MCF 10A (cell line): ENCODE data around the gene STAMBPL1. TPM values are rescaled to one million over a fixed set of nuclear protein-coding genes. Genes with fewer than 3 reads are reported as not detected.
"Not testable (repeated sequence)": the region's sequence is repeated elsewhere in the genome, so short reads cannot be mapped to it uniquely, and the experiment has no call there.

Experiments used
- BruUV-seq: library from RNA; stranded (reverse); fragments of 400-500 nt; replicated peaks from 2 replicates; lab custom pipeline; 2021; lab: Mats Ljungman, UMichigan
- CTCF ChIA-PET: fragments of 300-600 bp; sonication (Branson Sonifier 250); formaldehyde crosslinking; extraction: SDS; loops from one replicate; lab custom pipeline; 2021; ENCODE audit warnings: antibody characterized with exemption, inconsistent platforms; lab: Yijun Ruan, JAX
- POLR2A ChIA-PET: fragments of 300-600, 350-650 bp; sonication (Branson Sonifier 250); formaldehyde crosslinking; extraction: SDS; loops from one replicate; lab custom pipeline; 2020; ENCODE audit warnings: antibody characterized with exemption, inconsistent platforms; lab: Yijun Ruan, JAX
- DNase-seq: peaks from one replicate; pipeline ENCODE4 v3.0.0-alpha.2; 2018; ENCODE audit not compliant: unreplicated experiment
- H3K27ac Mint-ChIP-seq: one replicate; pipeline ENCODE4 v1.8.0; 2022; ENCODE audit warnings: mild to moderate bottlenecking, low read depth, mixed read lengths; ENCODE audit not compliant: unreplicated experiment
- H3K27me3 Mint-ChIP-seq: one replicate; pipeline ENCODE4 v1.8.0; 2022; ENCODE audit warnings: mixed read lengths; ENCODE audit not compliant: insufficient read depth, unreplicated experiment
- H3K36me3 Mint-ChIP-seq: one replicate; pipeline ENCODE4 v1.8.0; 2022; ENCODE audit warnings: mild to moderate bottlenecking, moderate library complexity, mixed read lengths; ENCODE audit not compliant: insufficient read depth, unreplicated experiment
- H3K4me1 Mint-ChIP-seq: one replicate; pipeline ENCODE4 v1.8.0; 2022; ENCODE audit warnings: mixed read lengths; ENCODE audit not compliant: insufficient read depth, unreplicated experiment
- H3K4me3 Mint-ChIP-seq: one replicate; pipeline ENCODE4 v1.8.0; 2022; ENCODE audit warnings: mild to moderate bottlenecking, moderate library complexity, mixed read lengths; ENCODE audit not compliant: unreplicated experiment
- H3K9me3 Mint-ChIP-seq: one replicate; pipeline ENCODE4 v1.8.0; 2022; ENCODE audit warnings: mixed read lengths; ENCODE audit not compliant: unreplicated experiment
- CTCF ChIP-seq: fragments of 200-600 bp; IDR thresholded peaks from one replicate; pipeline ENCODE4 v1.8.0; 2022; ENCODE audit warnings: antibody characterized with exemption, mild to moderate bottlenecking; ENCODE audit not compliant: unreplicated experiment
- intact Hi-C: fragments of 100-400 bp; cut with micrococcal nuclease; formaldehyde crosslinking; loops from 2 replicates; pipeline ENCODE4 v1.14.1; 2022
- total RNA-seq: library from RNA; stranded (reverse); gene quantifications from 2 replicates; pipeline ENCODE4 v1.2.3, GENCODE V29; 2022

The STAMBPL1 gene
- total RNA-seq, 1 experiment from 2014 or later = 29.2 TPM

- no peaks in the 10 kb centered on the region for H3K27me3 Mint-ChIP-seq
- CTCF ChIA-PET = interaction anchor here (1.1 to 2.4 kb wide), 7 partner anchors 19 to 107 kb away, joined by 4 to 9 read pairs (median 8); no protein-coding TSS in a partner anchor
- peaks cover 29% of the 10 kb centered on the region for H3K4me1 Mint-ChIP-seq
- DNase-seq = peak; percentile 84
- no TSS peak for BruUV-seq
- peak overlapping the region; percentile 91 for H3K27ac Mint-ChIP-seq
- H3K9me3 Mint-ChIP-seq = no peaks in the 10 kb centered on the region
- TF ChIP-seq CTCF = no peak
- H3K36me3 Mint-ChIP-seq = no peaks in the 10 kb centered on the region
- intact Hi-C loops = loop anchor here (1.0 to 2.0 kb wide), 2 partner anchors 45 to 52 kb away; no protein-coding TSS in a partner anchor
- POLR2A ChIA-PET = interaction anchor here (0.6 to 4.2 kb wide), 33 partner anchors 9 to 1165 kb away, joined by 3 to 63 read pairs (median 5); partner anchors contain the start of genes ANKRD22 and FAS
- peak overlapping the region; percentile 97 for H3K4me3 Mint-ChIP-seq
Measured at GRCh38 chr10:88880282-88881076, 434 bp downstream of the STAMBPL1 start.

- ChIA-PET POLR2A (interaction anchor here (0.7 to 4.2 kb wide), 16 partner anchors 11 to 1036 kb away, joined by 3 to 63 read pairs (median 4); partner anchors contain the start of genes ANKRD22 and FAS), CTCF (interaction anchor here (1.1 to 2.0 kb wide), 5 partner anchors 45 to 106 kb away, joined by 4 to 9 read pairs (median 7); no protein-coding TSS in a partner anchor)
- peak; percentile 18 for DNase-seq
- H3K27me3 Mint-ChIP-seq = no peaks in the 10 kb centered on the region
- no peaks in the 10 kb centered on the region for H3K9me3 Mint-ChIP-seq
- H3K4me1 Mint-ChIP-seq = peaks cover 29% of the 10 kb centered on the region
- TF ChIP-seq CTCF = no peak
- intact Hi-C loops = loop anchor here (2.0 kb wide), 1 partner anchor 51 kb away; no protein-coding TSS in a partner anchor
- TSS peak; percentile 65 for BruUV-seq
- H3K27ac Mint-ChIP-seq = peak overlapping the region; percentile 91
- peak overlapping the region; percentile 97 for H3K4me3 Mint-ChIP-seq
- no peaks in the 10 kb centered on the region for H3K36me3 Mint-ChIP-seq
Measured at GRCh38 chr10:88881320-88881719, 1.3 kb downstream of the STAMBPL1 start.

GRCh38 chr10:88881922-88882645 lies 2.0 kb downstream of the STAMBPL1 start:
- no peaks in the 10 kb centered on the region for H3K9me3 Mint-ChIP-seq
- TF ChIP-seq CTCF = no peak
- no peaks in the 10 kb centered on the region for H3K36me3 Mint-ChIP-seq
- intact Hi-C loops = loop anchor here (2.0 kb wide), 1 partner anchor 51 kb away; no protein-coding TSS in a partner anchor
- peak overlapping the region; percentile 91 for H3K27ac Mint-ChIP-seq
- H3K4me1 Mint-ChIP-seq = peaks cover 29% of the 10 kb centered on the region
- DNase-seq = peak; percentile 13
- CTCF ChIA-PET = interaction anchor here (0.6 to 2.0 kb wide), 8 partner anchors 30 to 1975 kb away, joined by 3 to 9 read pairs (median 5); partner anchors contain the start of gene ANKRD22
- H3K27me3 Mint-ChIP-seq = no peaks in the 10 kb centered on the region
- TSS peak; percentile 97 for BruUV-seq
- POLR2A ChIA-PET = interaction anchor here (0.6 to 4.2 kb wide), 24 partner anchors 12 to 1845 kb away, joined by 3 to 63 read pairs (median 4); partner anchors contain the start of genes ANKRD22 and FAS
- peak overlapping the region; percentile 97 for H3K4me3 Mint-ChIP-seq

- DNase-seq = peak; percentile 66
- H3K9me3 Mint-ChIP-seq, BruUV-seq, H3K27me3 Mint-ChIP-seq, intact Hi-C loops, H3K36me3 Mint-ChIP-seq: not testable (repeated sequence)
- H3K4me1 Mint-ChIP-seq = peaks cover 31% of the 10 kb centered on the region
- ChIA-PET CTCF (interaction anchor here (1.0 to 3.3 kb wide), 7 partner anchors 31 to 52 kb away, joined by 3 to 17 read pairs (median 4); partner anchors contain the start of gene ANKRD22), POLR2A (interaction anchor here (0.6 to 4.2 kb wide), 15 partner anchors 11 to 761 kb away, joined by 3 to 63 read pairs (median 5); partner anchors contain the start of genes ANKRD22 and FAS)
- peak overlapping the region; percentile 97 for H3K4me3 Mint-ChIP-seq
- peak overlapping the region; percentile 91 for H3K27ac Mint-ChIP-seq
Measured at GRCh38 chr10:88882646-88883447, 2.8 kb downstream of the STAMBPL1 start.
